Measurements from ENCODE around the gene RNF2. TPM values are rescaled to one million over a fixed set of nuclear protein-coding genes. Genes with fewer than 3 reads are reported as not detected.

Gene RNF2
- polyA plus RNA-seq, 1 donor (not counting 4 experiments of a cell fraction or from before 2014, with no cell fraction given), result 29.2 TPM

DNA sequence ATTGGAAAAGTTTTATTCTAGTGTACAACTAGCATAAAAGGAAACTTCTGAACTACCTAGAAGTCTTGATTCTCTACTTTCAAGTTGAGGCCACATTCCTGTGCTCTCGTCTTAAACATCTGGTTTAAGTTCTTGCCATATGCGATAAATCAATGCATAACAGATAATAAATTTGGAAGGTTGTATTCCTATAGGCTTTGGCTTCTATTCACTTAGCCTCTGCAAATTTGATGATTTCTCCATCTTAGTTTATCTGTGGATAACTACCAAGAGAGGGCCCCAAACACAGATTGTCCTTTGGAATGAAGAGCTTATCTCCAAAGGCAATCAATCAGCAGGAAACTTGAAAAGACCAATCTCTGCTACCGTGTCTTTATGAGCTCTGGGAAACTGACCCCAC lies 11.7 kb upstream of the RNF2 start:
- dilution Hi-C loops (cut with MboI; ENCODE audit: extremely low pct_ligation_motif_present, low sequenced_read_pairs), result no loop called here

DNA sequence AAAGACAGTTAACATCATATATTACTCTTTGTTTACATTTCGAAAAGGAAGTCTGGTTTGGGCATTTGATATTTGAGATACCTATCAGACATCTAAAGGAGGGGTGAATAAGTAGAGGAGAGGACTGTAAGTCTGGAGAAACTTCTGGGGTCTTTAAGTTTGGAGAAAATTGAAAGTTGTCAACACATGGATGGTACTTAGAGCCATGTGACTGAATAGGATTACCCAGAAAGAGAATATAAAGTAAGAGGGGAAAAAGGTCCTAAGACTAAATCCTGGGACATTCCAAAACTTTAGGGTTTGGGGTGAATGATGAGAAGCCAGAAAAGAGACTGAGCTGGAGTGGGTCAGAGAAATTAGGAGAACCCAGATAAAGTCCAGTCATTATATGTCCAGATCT lies 10.1 kb upstream of the RNF2 start:
- Histone ChIP-seq H3K36me3 (ENCODE audit: control insufficient read depth in 2 of 2, extremely low read depth in 1 of 2, insufficient read depth in 2 of 2, low read length in 2 of 2) (no peaks in the 10 kb centered on the region), H3K4me3 (ENCODE audit: control insufficient read depth in 2 of 3, extremely low read depth in 1 of 3, insufficient read depth in 2 of 3, low read depth in 1 of 3, low read length in 3 of 3) (no peak overlapping the region), H3K4me2 (ENCODE audit: control insufficient read depth, extremely low read depth, insufficient read depth, low read depth, low read length) (no peak overlapping the region), H4K20me1 (ENCODE audit: control insufficient read depth, extremely low read depth, insufficient read depth, low read length) (no peaks in the 10 kb centered on the region), H3K27me3 (ENCODE audit: control insufficient read depth, extremely low read depth, insufficient read depth, low read length) (no peaks in the 10 kb centered on the region), H3K9me3 (ENCODE audit: control insufficient read depth, low read depth, low read length) (no peaks in the 10 kb centered on the region), H3K9ac (ENCODE audit: control insufficient read depth, extremely low read depth, insufficient read depth, low read length) (no peak overlapping the region), H2AFZ (ENCODE audit: control insufficient read depth, low read length) (no peak overlapping the region), H3K27ac (ENCODE audit: control insufficient read depth, insufficient read depth, low read length) (no peak overlapping the region), H3K79me2 (ENCODE audit: control insufficient read depth, insufficient read depth, low read length) (no peaks in the 10 kb centered on the region), H3K9me1 (ENCODE audit: control insufficient read depth, extremely low read depth, insufficient read depth, low read length) (no peaks in the 10 kb centered on the region), H3K4me1 (ENCODE audit: control insufficient read depth, extremely low read depth, insufficient read depth, low read length) (no peaks in the 10 kb centered on the region)
- FAIRE-seq (no peak), DNase-seq (ENCODE audit: low read depth, low spot score) (no peak)
- dilution Hi-C loops (cut with MboI; ENCODE audit: extremely low pct_ligation_motif_present, low sequenced_read_pairs), result no loop called here
- TF ChIP-seq EZH2 (IDR thresholded peaks at IDR 0.05; ENCODE audit: low read length), result no peak
- TF ChIP-seq, protein P1, sequence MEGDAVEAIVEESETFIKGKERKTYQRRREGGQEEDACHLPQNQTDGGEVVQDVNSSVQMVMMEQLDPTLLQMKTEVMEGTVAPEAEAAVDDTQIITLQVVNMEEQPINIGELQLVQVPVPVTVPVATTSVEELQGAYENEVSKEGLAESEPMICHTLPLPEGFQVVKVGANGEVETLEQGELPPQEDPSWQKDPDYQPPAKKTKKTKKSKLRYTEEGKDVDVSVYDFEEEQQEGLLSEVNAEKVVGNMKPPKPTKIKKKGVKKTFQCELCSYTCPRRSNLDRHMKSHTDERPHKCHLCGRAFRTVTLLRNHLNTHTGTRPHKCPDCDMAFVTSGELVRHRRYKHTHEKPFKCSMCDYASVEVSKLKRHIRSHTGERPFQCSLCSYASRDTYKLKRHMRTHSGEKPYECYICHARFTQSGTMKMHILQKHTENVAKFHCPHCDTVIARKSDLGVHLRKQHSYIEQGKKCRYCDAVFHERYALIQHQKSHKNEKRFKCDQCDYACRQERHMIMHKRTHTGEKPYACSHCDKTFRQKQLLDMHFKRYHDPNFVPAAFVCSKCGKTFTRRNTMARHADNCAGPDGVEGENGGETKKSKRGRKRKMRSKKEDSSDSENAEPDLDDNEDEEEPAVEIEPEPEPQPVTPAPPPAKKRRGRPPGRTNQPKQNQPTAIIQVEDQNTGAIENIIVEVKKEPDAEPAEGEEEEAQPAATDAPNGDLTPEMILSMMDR (optimal IDR thresholded peaks at IDR 0.05 in 1 of 3, IDR thresholded peaks at IDR 0.05 in 1 of 3, conservative IDR thresholded peaks at IDR 0.05 in 1 of 3; ENCODE audit: extremely low read depth in 1 of 3, insufficient read depth in 2 of 3, low read length in 3 of 3), result no peak

More for the DNA sequence above, 11.7 kb upstream of the RNF2 start:
- H3K4me1 ChIP-seq (ENCODE audit: control insufficient read depth, extremely low read depth, insufficient read depth, low read length), result no peaks in the 10 kb centered on the region
- H3K4me2 ChIP-seq (ENCODE audit: control insufficient read depth, extremely low read depth, insufficient read depth, low read depth, low read length), result no peak overlapping the region
- TF ChIP-seq, protein P1 (optimal IDR thresholded peaks at IDR 0.05 in 1 of 3, IDR thresholded peaks at IDR 0.05 in 1 of 3, conservative IDR thresholded peaks at IDR 0.05 in 1 of 3; ENCODE audit: extremely low read depth in 1 of 3, insufficient read depth in 2 of 3, low read length in 3 of 3), result no peak
- TF ChIP-seq EZH2 (IDR thresholded peaks at IDR 0.05; ENCODE audit: low read length), result no peak
- no peak overlapping the region for H3K9ac ChIP-seq (ENCODE audit: control insufficient read depth, extremely low read depth, insufficient read depth, low read length)
- no peaks in the 10 kb centered on the region for H3K9me1 ChIP-seq (ENCODE audit: control insufficient read depth, extremely low read depth, insufficient read depth, low read length)
- no peak overlapping the region for H3K4me3 ChIP-seq (ENCODE audit: control insufficient read depth in 2 of 3, extremely low read depth in 1 of 3, insufficient read depth in 2 of 3, low read depth in 1 of 3, low read length in 3 of 3)
- no peaks in the 10 kb centered on the region for H3K79me2 ChIP-seq (ENCODE audit: control insufficient read depth, insufficient read depth, low read length)
- H3K27me3 ChIP-seq (ENCODE audit: control insufficient read depth, extremely low read depth, insufficient read depth, low read length), result no peaks in the 10 kb centered on the region
- no peak for FAIRE-seq
- no peaks in the 10 kb centered on the region for H3K36me3 ChIP-seq (ENCODE audit: control insufficient read depth in 2 of 2, extremely low read depth in 1 of 2, insufficient read depth in 2 of 2, low read length in 2 of 2)
- H2AFZ ChIP-seq (ENCODE audit: control insufficient read depth, low read length), result no peak overlapping the region
- DNase-seq (ENCODE audit: low read depth, low spot score), result no peak
- no peaks in the 10 kb centered on the region for H3K9me3 ChIP-seq (ENCODE audit: control insufficient read depth, low read depth, low read length)
- H4K20me1 ChIP-seq (ENCODE audit: control insufficient read depth, extremely low read depth, insufficient read depth, low read length), result no peaks in the 10 kb centered on the region
- no peak overlapping the region for H3K27ac ChIP-seq (ENCODE audit: control insufficient read depth, insufficient read depth, low read length)

Data from keratinocyte (primary cell).